Duodenal mucosa (tissue), 2 donors: ENCODE data around the gene UTY.
"Not testable (repeated sequence)": the region's sequence is repeated elsewhere in the genome, so short reads cannot be mapped to it uniquely, and the experiment has no call there.

ENCODE experiments used
- H3K27ac ChIP-seq: one replicate; pipeline ENCODE4 v1.7.0; 2013; ENCODE audit warnings: low read depth, low read length
- H3K27me3 ChIP-seq, 2 donors: one replicate each; pipeline ENCODE4 v1.7.0; 2013; ENCODE audit warnings: low read length in 2 of 2, control low read depth in 1 of 2; ENCODE audit not compliant: insufficient read depth in 2 of 2, control insufficient read depth in 1 of 2
- H3K36me3 ChIP-seq, 2 donors: one replicate each; pipeline ENCODE4 v1.7.0; 2013; ENCODE audit warnings: low read length in 2 of 2, control low read depth in 1 of 2; ENCODE audit not compliant: insufficient read depth in 2 of 2, control insufficient read depth in 1 of 2
- H3K4me1 ChIP-seq, 2 donors: one replicate each; pipeline ENCODE4 v1.7.0; 2013; ENCODE audit warnings: low read length in 2 of 2, control low read depth in 1 of 2; ENCODE audit not compliant: insufficient read depth in 2 of 2, control insufficient read depth in 1 of 2
- H3K4me3 ChIP-seq, 2 donors: one replicate each; pipeline ENCODE4 v1.7.0; 2013; ENCODE audit warnings: low read length in 2 of 2, low read depth in 1 of 2
- H3K9ac ChIP-seq, 2 donors: one replicate each; pipeline ENCODE4 v1.7.0; 2013; ENCODE audit warnings: low read length in 2 of 2, low read depth in 1 of 2
- H3K9me3 ChIP-seq, 2 donors: one replicate each; pipeline ENCODE4 v1.7.0; 2013; ENCODE audit warnings: low read length in 2 of 2, control low read depth in 1 of 2; ENCODE audit not compliant: control insufficient read depth in 1 of 2

The UTY gene

GRCh38 chrY:13330651-13331050, 149.2 kb downstream of the UTY start:
- Histone ChIP-seq H3K27ac (no peak overlapping the region), H3K9ac (no peak overlapping the region), H3K9me3 (no peaks in the 10 kb centered on the region), H3K4me1 (peaks cover 0 to 5% of the 10 kb centered on the region in 2 donors), H3K4me3 (no peak overlapping the region), H3K36me3 (peaks cover 6 to 27% of the 10 kb centered on the region in 2 donors), H3K27me3 (no peaks in the 10 kb centered on the region)

- no peaks in the 10 kb centered on the region for H3K36me3 ChIP-seq
- no peaks in the 10 kb centered on the region for H3K9me3 ChIP-seq
- no peak overlapping the region for H3K4me3 ChIP-seq
These were observed 166.9 kb downstream of the UTY start for GRCh38 chrY:13312966-13313365.

DNA sequence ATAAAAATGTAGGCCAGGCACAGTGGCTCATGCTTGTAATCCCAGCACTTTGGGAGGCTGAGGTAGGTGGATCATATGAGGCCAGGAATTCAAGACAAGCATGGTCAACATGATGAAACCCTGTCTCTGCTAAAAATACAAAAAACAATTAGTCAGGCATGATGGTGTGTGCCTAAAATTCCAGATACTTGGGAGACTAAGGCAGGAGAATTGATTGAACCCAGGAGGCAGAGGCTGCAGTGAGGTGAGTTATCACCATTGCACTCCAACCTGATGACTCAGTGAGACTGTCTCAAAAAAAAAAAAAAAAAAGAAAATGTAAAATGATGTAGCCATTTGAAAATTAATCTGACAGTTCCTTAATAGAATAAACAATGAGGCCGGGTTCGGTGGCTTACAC, 171.9 kb downstream of the UTY start:
- no peak overlapping the region for H3K9ac ChIP-seq
- no peaks in the 10 kb centered on the region for H3K27me3 ChIP-seq
- H3K36me3 ChIP-seq, result no peaks in the 10 kb centered on the region
- no peak overlapping the region for H3K4me3 ChIP-seq
- H3K9me3 ChIP-seq, result no peaks in the 10 kb centered on the region
- no peaks in the 10 kb centered on the region for H3K4me1 ChIP-seq
- no peak overlapping the region for H3K27ac ChIP-seq

More at GRCh38 chrY:13312966-13313365, 166.9 kb downstream of the UTY start:
- Histone ChIP-seq H3K27ac (no peak overlapping the region), H3K4me1 (no peaks in the 10 kb centered on the region), H3K27me3 (no peaks in the 10 kb centered on the region), H3K9ac (no peak overlapping the region)

DNA sequence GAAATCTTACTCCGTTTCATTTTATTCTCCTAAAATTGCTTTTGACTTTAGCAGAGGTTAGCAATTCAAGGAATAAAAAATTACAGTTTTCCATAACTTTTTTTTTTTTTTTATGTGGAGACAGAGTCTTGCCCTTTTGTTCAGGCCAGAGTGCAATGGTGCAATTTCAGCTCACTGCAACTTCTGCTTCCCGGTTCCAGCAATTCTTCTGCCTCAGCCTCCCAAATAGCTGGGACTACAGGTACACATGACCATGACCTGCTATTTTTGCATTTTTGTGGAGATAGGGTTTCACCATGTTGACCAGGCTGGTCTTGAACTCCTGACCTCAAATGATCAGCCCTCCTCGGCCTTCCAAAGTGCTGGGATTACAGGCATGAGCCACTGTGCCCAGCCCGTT, 179.0 kb downstream of the UTY start:
- peaks cover 5 to 23% of the 10 kb centered on the region in 2 donors for H3K36me3 ChIP-seq

DNA sequence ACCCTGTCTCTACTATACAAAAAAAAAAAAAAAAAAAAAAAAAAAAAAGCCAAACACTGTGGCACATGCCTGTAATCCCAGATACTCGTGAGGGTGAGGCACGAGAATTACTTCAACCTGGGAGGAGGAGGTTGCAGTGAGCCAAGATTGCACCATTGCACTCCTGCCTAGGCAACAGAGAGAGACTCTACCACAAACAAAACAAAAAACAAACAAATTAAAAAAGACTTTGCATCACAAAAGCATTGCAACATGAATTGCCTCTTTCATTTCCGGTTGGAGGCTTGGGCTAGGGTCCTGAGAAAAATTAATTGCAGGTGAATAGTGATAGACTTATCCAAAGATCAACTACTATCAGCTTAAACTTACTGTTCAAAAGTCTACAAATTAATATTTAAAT, 180.4 kb downstream of the UTY start:
- Histone ChIP-seq H3K27ac (no peak overlapping the region), H3K27me3 (no peaks in the 10 kb centered on the region), H3K36me3 (peaks cover 11 to 32% of the 10 kb centered on the region in 2 donors), H3K4me1 (no peaks in the 10 kb centered on the region), H3K9ac (no peak overlapping the region), H3K9me3 (no peaks in the 10 kb centered on the region), H3K4me3 (no peak overlapping the region)

More for the DNA sequence above, 179.0 kb downstream of the UTY start:
- H3K4me3 ChIP-seq, result no peak overlapping the region
- no peaks in the 10 kb centered on the region for H3K27me3 ChIP-seq
- no peaks in the 10 kb centered on the region for H3K9me3 ChIP-seq
- H3K4me1 ChIP-seq, result no peaks in the 10 kb centered on the region
- H3K27ac ChIP-seq, result no peak overlapping the region
- H3K9ac ChIP-seq, result no peak overlapping the region

GRCh38 chrY:13296176-13296890, 183.5 kb downstream of the UTY start:
- H3K9ac ChIP-seq, result no peak overlapping the region
- no peaks in the 10 kb centered on the region for H3K4me1 ChIP-seq
- no peak overlapping the region for H3K27ac ChIP-seq
- H3K27me3 ChIP-seq, result no peaks in the 10 kb centered on the region
- H3K36me3 ChIP-seq, result peaks cover 14 to 25% of the 10 kb centered on the region in 2 donors
- H3K4me3 ChIP-seq, result no peak overlapping the region
- no peaks in the 10 kb centered on the region for H3K9me3 ChIP-seq

- Histone ChIP-seq H3K9me3 (peaks cover 0 to 2% of the 10 kb centered on the region in 2 donors), H3K36me3 (peaks cover 14 to 25% of the 10 kb centered on the region in 2 donors), H3K9ac (no peak overlapping the region), H3K27ac (no peak overlapping the region), H3K4me3 (no peak overlapping the region), H3K4me1 (no peaks in the 10 kb centered on the region), H3K27me3 (no peaks in the 10 kb centered on the region)
These were observed 184.8 kb downstream of the UTY start for GRCh38 chrY:13295026-13295425.

DNA sequence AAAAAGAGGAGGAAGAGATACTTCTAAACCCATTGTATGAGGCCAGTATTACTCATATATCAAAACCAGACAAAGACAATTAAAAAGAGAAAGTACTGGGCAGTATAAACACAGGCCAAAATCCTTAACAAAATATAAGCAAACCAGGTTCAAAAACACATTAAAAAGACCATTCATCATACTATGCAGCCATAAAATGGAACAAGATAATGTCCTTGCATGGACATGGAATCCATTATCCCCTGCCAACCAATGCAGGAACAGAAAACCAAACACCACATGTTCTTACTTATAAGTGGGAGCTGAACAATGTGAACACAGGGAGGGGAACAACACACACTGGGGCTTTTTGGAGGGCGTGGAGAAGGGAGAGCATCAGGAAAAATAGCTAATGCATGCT, 188.6 kb downstream of the UTY start:
- H3K9ac ChIP-seq, result no peak overlapping the region
- peaks cover 17 to 32% of the 10 kb centered on the region in 2 donors for H3K36me3 ChIP-seq
- no peak overlapping the region for H3K27ac ChIP-seq
- H3K9me3 ChIP-seq, result peaks cover 2 to 4% of the 10 kb centered on the region in 2 donors
- no peaks in the 10 kb centered on the region for H3K4me1 ChIP-seq
- no peak overlapping the region for H3K4me3 ChIP-seq
- no peaks in the 10 kb centered on the region for H3K27me3 ChIP-seq

GRCh38 chrY:13282151-13283054, 197.4 kb downstream of the UTY start:
- not testable (repeated sequence) for H3K4me3 ChIP-seq, H3K4me1 ChIP-seq, H3K9ac ChIP-seq, H3K9me3 ChIP-seq, H3K27ac ChIP-seq, H3K27me3 ChIP-seq
- H3K36me3 ChIP-seq, result peaks cover 3 to 38% of the 10 kb centered on the region in 2 donors

GRCh38 chrY:13279561-13279960, 200.3 kb downstream of the UTY start:
- H3K9ac ChIP-seq, result no peak overlapping the region
- no peaks in the 10 kb centered on the region for H3K27me3 ChIP-seq
- peaks cover 3 to 24% of the 10 kb centered on the region in 2 donors for H3K36me3 ChIP-seq
- no peaks in the 10 kb centered on the region for H3K4me1 ChIP-seq
- H3K9me3 ChIP-seq, result no peaks in the 10 kb centered on the region
- H3K27ac ChIP-seq, result no peak overlapping the region
- no peak overlapping the region for H3K4me3 ChIP-seq
